ENCODE results near the gene LY6G5C. TPM values are rescaled to one million over a fixed set of nuclear protein-coding genes. Genes with fewer than 3 reads are reported as not detected.

LY6G5C gene
- total and polyA plus RNA-seq, 2 donors (not counting 1 experiment from before 2014, with no cell fraction given): 0.76 to 3.4 TPM

Small RNA genes within 50 kb of the gene (small RNA-seq; reads per million reads assigned to genes)
- gene LY6G6D (ENCODE audit: insufficient read length, low read depth, low replicate concordance): not detected
- not detected for gene MIR4646 (ENCODE audit: insufficient read length, low read depth, low replicate concordance)
- not detected for gene MIR6832 (ENCODE audit: insufficient read length, low read depth, low replicate concordance)
- not detected for gene RF00019 (ENCODE audit: insufficient read length, low read depth, low replicate concordance)

Other genes with a start within 250 kb of the LY6G5C start
Only the 30 nearest of the 38 such genes appear.
- gene DDX39B, start 139.1 kb downstream of the LY6G5C start, total RNA-seq: 576 and 577 TPM in 2 replicates
- 838 and 919 TPM in 2 replicates for gene DDX39B, start 139.1 kb downstream of the LY6G5C start, polyA plus RNA-seq
- 3.3 and 4.4 TPM in 2 replicates for gene ATP6V1G2, start 134.5 kb downstream of the LY6G5C start, total RNA-seq
- 4.5 and 5.2 TPM in 2 replicates for gene ATP6V1G2, start 134.5 kb downstream of the LY6G5C start, polyA plus RNA-seq
- gene NFKBIL1, start 133.5 kb downstream of the LY6G5C start, total RNA-seq: 17.8 and 18.4 TPM in 2 replicates
- 6.4 and 10.3 TPM in 2 replicates for gene NFKBIL1, start 133.5 kb downstream of the LY6G5C start, polyA plus RNA-seq
- 5.6 and 8.8 TPM in 2 replicates for gene LTA, start 108.8 kb downstream of the LY6G5C start, total RNA-seq
- gene LTA, start 108.8 kb downstream of the LY6G5C start, polyA plus RNA-seq: 8.4 and 8.6 TPM in 2 replicates
- gene TNF, start 105.5 kb downstream of the LY6G5C start, total RNA-seq: 22.2 and 22.6 TPM in 2 replicates
- 15.6 and 21.9 TPM in 2 replicates for gene TNF, start 105.5 kb downstream of the LY6G5C start, polyA plus RNA-seq
- 473 and 488 TPM in 2 replicates for gene LTB, start 98.6 kb downstream of the LY6G5C start, total RNA-seq
- 832 and 938 TPM in 2 replicates for gene LTB, start 98.6 kb downstream of the LY6G5C start, polyA plus RNA-seq
- gene LST1, start 94.8 kb downstream of the LY6G5C start, total RNA-seq: 7.4 and 9.5 TPM in 2 replicates
- 29.4 and 30.5 TPM in 2 replicates for gene LST1, start 94.8 kb downstream of the LY6G5C start, polyA plus RNA-seq
- gene NCR3, start 88.1 kb downstream of the LY6G5C start, total RNA-seq: 24.7 and 28.5 TPM in 2 replicates
- gene NCR3, start 88.1 kb downstream of the LY6G5C start, polyA plus RNA-seq: 52.2 and 52.5 TPM in 2 replicates
- 1.3 and 1.5 TPM in 2 replicates for gene AIF1, start 65.8 kb downstream of the LY6G5C start, total RNA-seq
- gene AIF1, start 65.8 kb downstream of the LY6G5C start, polyA plus RNA-seq: 4.7 and 7.5 TPM in 2 replicates
- gene PRRC2A, start 60.4 kb downstream of the LY6G5C start, total RNA-seq: 265 and 278 TPM in 2 replicates
- 152 and 153 TPM in 2 replicates for gene PRRC2A, start 60.4 kb downstream of the LY6G5C start, polyA plus RNA-seq
- gene BAG6, start 28.4 kb downstream of the LY6G5C start, total RNA-seq: 345 and 348 TPM in 2 replicates
- 252 and 276 TPM in 2 replicates for gene BAG6, start 28.4 kb downstream of the LY6G5C start, polyA plus RNA-seq
- gene APOM, start 25.2 kb downstream of the LY6G5C start, total RNA-seq: 2.6 and 3.6 TPM in 2 replicates
- gene APOM, start 25.2 kb downstream of the LY6G5C start, polyA plus RNA-seq: 11.6 and 11.9 TPM in 2 replicates
- 34.0 and 35.1 TPM in 2 replicates for gene C6orf47, start 20.3 kb downstream of the LY6G5C start, total RNA-seq
- gene C6orf47, start 20.3 kb downstream of the LY6G5C start, polyA plus RNA-seq: 5.8 and 7.6 TPM in 2 replicates
- 24.2 and 24.3 TPM in 2 replicates for gene GPANK1, start 16.1 kb downstream of the LY6G5C start, total RNA-seq
- gene GPANK1, start 16.1 kb downstream of the LY6G5C start, polyA plus RNA-seq: 18.3 and 22.6 TPM in 2 replicates
- 141 and 146 TPM in 2 replicates for gene CSNK2B, start 15.0 kb downstream of the LY6G5C start, total RNA-seq
- gene CSNK2B, start 15.0 kb downstream of the LY6G5C start, polyA plus RNA-seq: 124 and 142 TPM in 2 replicates
- gene LY6G5B, start 11.1 kb downstream of the LY6G5C start, total RNA-seq: 42.3 and 44.2 TPM in 2 replicates
- 25.2 and 28.4 TPM in 2 replicates for gene LY6G5B, start 11.1 kb downstream of the LY6G5C start, polyA plus RNA-seq
- gene ABHD16A, start 22.3 kb upstream of the LY6G5C start, total RNA-seq: 78.3 and 90.3 TPM in 2 replicates
- 97.5 and 97.6 TPM in 2 replicates for gene ABHD16A, start 22.3 kb upstream of the LY6G5C start, polyA plus RNA-seq
- gene LY6G6F, start 25.8 kb upstream of the LY6G5C start, total RNA-seq: not detected in 2 replicates
- gene LY6G6F, start 25.8 kb upstream of the LY6G5C start, polyA plus RNA-seq: 0.32 TPM in 1 of 2 replicates, not detected in the other
- gene LY6G6D, start 34.3 kb upstream of the LY6G5C start, total RNA-seq: not detected in 2 replicates
- gene LY6G6D, start 34.3 kb upstream of the LY6G5C start, polyA plus RNA-seq: not detected in 2 replicates
- not detected in 2 replicates for gene LY6G6C, start 40.7 kb upstream of the LY6G5C start, total RNA-seq
- gene LY6G6C, start 40.7 kb upstream of the LY6G5C start, polyA plus RNA-seq: 0.13 and 0.30 TPM in 2 replicates
- 0.24 and 0.54 TPM in 2 replicates for gene MPIG6B, start 42.3 kb upstream of the LY6G5C start, total RNA-seq
- gene MPIG6B, start 42.3 kb upstream of the LY6G5C start, polyA plus RNA-seq: 1.6 and 4.8 TPM in 2 replicates
- gene DDAH2, start 48.2 kb upstream of the LY6G5C start, total RNA-seq: 51.1 and 59.2 TPM in 2 replicates
- 64.7 and 87.2 TPM in 2 replicates for gene DDAH2, start 48.2 kb upstream of the LY6G5C start, polyA plus RNA-seq
- gene CLIC1, start 55.5 kb upstream of the LY6G5C start, total RNA-seq: 216 and 221 TPM in 2 replicates
- 178 and 290 TPM in 2 replicates for gene CLIC1, start 55.5 kb upstream of the LY6G5C start, polyA plus RNA-seq
- 49.9 and 50.1 TPM in 2 replicates for gene MSH5, start 58.9 kb upstream of the LY6G5C start, total RNA-seq
- 51.6 and 64.7 TPM in 2 replicates for gene MSH5, start 58.9 kb upstream of the LY6G5C start, polyA plus RNA-seq
- 11.1 and 12.9 TPM in 2 replicates for gene SAPCD1, start 81.6 kb upstream of the LY6G5C start, total RNA-seq
- gene SAPCD1, start 81.6 kb upstream of the LY6G5C start, polyA plus RNA-seq: 12.9 and 21.5 TPM in 2 replicates
- gene VWA7, start 96.3 kb upstream of the LY6G5C start, total RNA-seq: 5.2 and 5.6 TPM in 2 replicates
- 3.2 and 6.0 TPM in 2 replicates for gene VWA7, start 96.3 kb upstream of the LY6G5C start, polyA plus RNA-seq
- 47.4 and 52.3 TPM in 2 replicates for gene VARS1, start 114.7 kb upstream of the LY6G5C start, total RNA-seq
- gene VARS1, start 114.7 kb upstream of the LY6G5C start, polyA plus RNA-seq: 54.8 and 66.8 TPM in 2 replicates
- 45.3 and 52.4 TPM in 2 replicates for gene LSM2, start 125.9 kb upstream of the LY6G5C start, total RNA-seq
- 37.7 and 57.4 TPM in 2 replicates for gene LSM2, start 125.9 kb upstream of the LY6G5C start, polyA plus RNA-seq
- gene HSPA1L, start 134.2 kb upstream of the LY6G5C start, total RNA-seq: 2.0 and 2.4 TPM in 2 replicates
- gene HSPA1L, start 134.2 kb upstream of the LY6G5C start, polyA plus RNA-seq: 0.49 and 0.81 TPM in 2 replicates
- 58.8 and 61.2 TPM in 2 replicates for gene HSPA1A, start 134.5 kb upstream of the LY6G5C start, total RNA-seq
- gene HSPA1A, start 134.5 kb upstream of the LY6G5C start, polyA plus RNA-seq: 63.3 and 129 TPM in 2 replicates

Data from B cell (primary cell).